ENCODE data around the gene TNS1. TPM values are rescaled to one million over a fixed set of nuclear protein-coding genes. Genes with fewer than 3 reads are reported as not detected.

Gene TNS1
- total RNA-seq, 1 experiment from 2014 or later: 4.5 TPM

GRCh38 chr2:217942731-217943335, 60.0 kb downstream of the TNS1 start:
- no peak overlapping the region for H3K4me3 Mint-ChIP-seq
- POLR2A ChIA-PET: interaction anchor here (0.7 kb wide), 1 partner anchor 230 kb away, joined by 6 read pairs; no protein-coding TSS in a partner anchor
- CTCF ChIA-PET: interaction anchor here (1.5 to 3.2 kb wide), 6 partner anchors 10 to 157 kb away, joined by 7 to 26 read pairs (median 12); no protein-coding TSS in a partner anchor
- no peaks in the 10 kb centered on the region for H3K36me3 Mint-ChIP-seq
- H3K4me1 Mint-ChIP-seq: peaks cover 22% of the 10 kb centered on the region
- ATAC-seq: no peak
- no peak for DNase-seq (ENCODE audit: low spot score)
- TF ChIP-seq KAT7 (CRISPR knock-in tag; IDR thresholded peaks at IDR 0.05; ENCODE audit: borderline replicate concordance) (no peak), CBFB (CRISPR knock-in tag; IDR thresholded peaks at IDR 0.05; ENCODE audit: low read depth) (no peak), HMGXB4 (CRISPR knock-in tag; IDR thresholded peaks at IDR 0.05) (no peak), TEAD4 (CRISPR knock-in tag; IDR thresholded peaks at IDR 0.05) (no peak), ZNF232 (CRISPR knock-in tag; IDR thresholded peaks at IDR 0.05) (no peak), ZNF219 (CRISPR knock-in tag; IDR thresholded peaks at IDR 0.05; ENCODE audit: borderline replicate concordance) (no peak), ATF6 (CRISPR knock-in tag; IDR thresholded peaks at IDR 0.05) (no peak), OVOL2 (CRISPR knock-in tag; IDR thresholded peaks at IDR 0.05; ENCODE audit: borderline replicate concordance) (no peak), ESRRA (CRISPR knock-in tag; IDR thresholded peaks at IDR 0.05; ENCODE audit: borderline replicate concordance) (no peak), ZNF396 (CRISPR knock-in tag; IDR thresholded peaks at IDR 0.05; ENCODE audit: borderline replicate concordance) (no peak), ELF4 (CRISPR knock-in tag; IDR thresholded peaks at IDR 0.05; ENCODE audit: low read depth) (no peak), PREB (CRISPR knock-in tag; IDR thresholded peaks at IDR 0.05; ENCODE audit: borderline replicate concordance) (no peak), ATF1 (CRISPR knock-in tag; IDR thresholded peaks at IDR 0.05) (no peak)
- H3K9me3 Mint-ChIP-seq: no peaks in the 10 kb centered on the region
- no peaks in the 10 kb centered on the region; the same call in 1 of the 2 replicates for H3K27me3 Mint-ChIP-seq (ENCODE audit: low read depth)
- H3K27ac Mint-ChIP-seq: no peak overlapping the region

- ChIA-PET POLR2A (interaction anchor here (0.7 kb wide), 1 partner anchor 229 kb away, joined by 6 read pairs; no protein-coding TSS in a partner anchor), CTCF (interaction anchor here (2.3 kb wide), 1 partner anchor 42 kb away, joined by 10 read pairs; no protein-coding TSS in a partner anchor)
- DNase-seq (ENCODE audit: low spot score): no peak
- no peaks in the 10 kb centered on the region for H3K36me3 Mint-ChIP-seq
- no peak overlapping the region for H3K4me3 Mint-ChIP-seq
- TF ChIP-seq MXD4 (CRISPR knock-in tag; IDR thresholded peaks at IDR 0.05; ENCODE audit: borderline replicate concordance) (no peak), GRHL2 (CRISPR knock-in tag; IDR thresholded peaks at IDR 0.05; ENCODE audit: insufficient replicate concordance, severe bottlenecking) (no peak), PRDM15 (CRISPR knock-in tag; IDR thresholded peaks at IDR 0.05) (no peak), CBFB (CRISPR knock-in tag; IDR thresholded peaks at IDR 0.05; ENCODE audit: low read depth) (no peak), ZNF317 (CRISPR knock-in tag; IDR thresholded peaks at IDR 0.05; ENCODE audit: borderline replicate concordance, low read depth) (no peak), NR1H2 (CRISPR knock-in tag; IDR thresholded peaks at IDR 0.05) (no peak), ATF2 (CRISPR knock-in tag; IDR thresholded peaks at IDR 0.05; ENCODE audit: borderline replicate concordance, low read depth) (no peak), NR3C1 (CRISPR knock-in tag; conservative IDR thresholded peaks at IDR 0.05; ENCODE audit: low read depth) (no peak), ELF4 (CRISPR knock-in tag; IDR thresholded peaks at IDR 0.05; ENCODE audit: low read depth) (no peak)
- peaks cover 22% of the 10 kb centered on the region for H3K4me1 Mint-ChIP-seq
- H3K27me3 Mint-ChIP-seq (ENCODE audit: low read depth): no peaks in the 10 kb centered on the region; the same call in 1 of the 2 replicates
- no peak for ATAC-seq
- H3K9me3 Mint-ChIP-seq: no peaks in the 10 kb centered on the region
- no peak overlapping the region for H3K27ac Mint-ChIP-seq
Observed at GRCh38 chr2:217941886-217942728, 60.7 kb downstream of the TNS1 start.

Measured in WTC11 (cell line).